DMS153 treated with DMSO at 0.1 percent for 48 hours (cell line): Measurements from ENCODE around the gene MDFIC.

Experiments
- DNase-seq: peaks from one replicate; lab custom pipeline; 2025; ENCODE audit not compliant: unreplicated experiment; lab: John Stamatoyannopoulos, UW

Gene MDFIC

GRCh38 chr7:114925434-114925833 lies 3.5 kb downstream of the MDFIC start:
- no peak for DNase-seq

- no peak for DNase-seq
Measured at GRCh38 chr7:114928060-114928459, 6.2 kb downstream of the MDFIC start.

GRCh38 chr7:114929570-114929969 lies 7.7 kb downstream of the MDFIC start:
- no peak for DNase-seq

GRCh38 chr7:114930107-114930661 lies 8.3 kb downstream of the MDFIC start:
- no peak for DNase-seq

- DNase-seq, result no peak
Measured at GRCh38 chr7:114930829-114931655, 9.1 kb downstream of the MDFIC start.

GRCh38 chr7:114931656-114932011 lies 9.7 kb downstream of the MDFIC start:
- no peak for DNase-seq

- DNase-seq, result no peak
Measured at GRCh38 chr7:114932991-114933390, 11.1 kb downstream of the MDFIC start.

GRCh38 chr7:114933658-114934057 lies 11.8 kb downstream of the MDFIC start:
- DNase-seq, result no peak

GRCh38 chr7:114934086-114934485 lies 12.2 kb downstream of the MDFIC start:
- DNase-seq, result no peak

- DNase-seq, result no peak
Measured at GRCh38 chr7:114934713-114935112, 12.8 kb downstream of the MDFIC start.

GRCh38 chr7:114936471-114936870 lies 14.6 kb downstream of the MDFIC start:
- no peak for DNase-seq

- no peak for DNase-seq
Measured at GRCh38 chr7:114937446-114937845, 15.6 kb downstream of the MDFIC start.

- DNase-seq, result no peak
Measured at GRCh38 chr7:114938785-114939184, 16.9 kb downstream of the MDFIC start.

- no peak for DNase-seq
Measured at GRCh38 chr7:114939484-114940097, 17.7 kb downstream of the MDFIC start.

- no peak for DNase-seq
Measured at GRCh38 chr7:114940220-114940619, 18.3 kb downstream of the MDFIC start.

- no peak for DNase-seq
Measured at GRCh38 chr7:114941692-114942091, 19.8 kb downstream of the MDFIC start.

- no peak for DNase-seq
Measured at GRCh38 chr7:114942446-114943175, 20.7 kb downstream of the MDFIC start.

GRCh38 chr7:114943530-114943929 lies 21.6 kb downstream of the MDFIC start:
- no peak for DNase-seq

- no peak for DNase-seq
Measured at GRCh38 chr7:114943953-114944744, 22.3 kb downstream of the MDFIC start.

GRCh38 chr7:114944745-114945625 lies 23.1 kb downstream of the MDFIC start:
- no peak for DNase-seq
